Smooth muscle cell of the brain vasculature (primary cell): ENCODE data around the gene ADGRD1.
"Not testable (repeated sequence)": the region's sequence is repeated elsewhere in the genome, so short reads cannot be mapped to it uniquely, and the experiment has no call there.

Source experiments
- DNase-seq: peaks from one replicate; pipeline ENCODE4 v3.0.0-alpha.2; 2012; ENCODE audit warnings: low read depth, low spot score

The ADGRD1 gene

GRCh38 chr12:130984183-130985058, 30.7 kb downstream of the ADGRD1 start:
- no peak for DNase-seq

DNA sequence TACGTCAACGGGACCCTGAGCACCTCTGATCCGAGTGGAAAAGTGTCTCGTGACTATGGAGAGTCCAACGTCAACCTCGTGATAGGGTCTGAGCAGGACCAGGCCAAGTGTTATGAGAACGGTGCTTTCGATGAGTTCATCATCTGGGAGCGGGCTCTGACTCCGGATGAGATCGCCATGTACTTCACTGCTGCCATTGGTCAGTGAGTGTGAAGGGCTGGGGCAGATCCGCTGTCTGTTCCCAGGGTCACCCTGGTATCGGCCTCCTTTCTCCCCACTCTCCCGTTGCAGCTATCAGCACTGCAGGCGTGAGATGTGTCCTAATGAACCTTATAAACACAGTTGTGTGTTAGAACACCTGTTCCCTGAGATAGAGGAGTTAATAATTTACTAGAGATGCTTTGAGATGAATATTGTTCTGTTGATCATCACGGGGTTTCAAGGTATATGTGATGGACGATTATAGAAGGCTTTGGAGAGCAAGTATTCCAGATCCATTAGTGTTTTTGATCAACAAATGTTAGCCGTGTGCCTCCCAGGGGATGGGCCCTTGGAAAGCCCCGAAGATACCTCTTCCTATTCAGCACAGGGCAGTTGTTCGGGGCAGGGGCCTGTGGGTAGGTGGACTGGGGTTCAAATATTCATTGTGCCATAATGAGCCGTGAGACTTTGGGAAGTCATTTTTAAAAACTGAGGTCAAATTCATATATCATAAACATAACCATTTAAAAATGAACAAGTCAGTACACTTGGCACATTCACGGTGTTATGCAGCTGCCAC, 33.6 kb downstream of the ADGRD1 start:
- DNase-seq: no peak

DNA sequence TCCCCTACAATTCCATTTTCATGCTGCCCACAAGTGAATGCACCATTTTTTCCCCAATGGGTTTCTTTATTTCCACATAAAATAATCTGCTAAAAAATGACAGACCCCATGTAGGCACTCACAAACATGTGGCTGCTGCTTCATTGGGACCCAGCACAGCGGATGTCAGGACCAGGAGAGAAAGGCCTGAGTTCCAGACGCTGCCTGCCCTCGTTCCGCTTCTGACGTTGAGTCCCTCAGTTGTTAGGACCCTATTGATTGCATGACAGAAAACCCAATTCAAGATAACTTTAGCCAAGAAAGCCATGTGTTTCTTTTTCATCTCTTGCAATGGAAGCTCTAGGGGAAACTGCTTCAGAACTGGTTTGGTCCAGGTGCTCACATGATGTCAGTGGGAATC, 34.6 kb downstream of the ADGRD1 start:
- no peak for DNase-seq

GRCh38 chr12:130988751-130989150, 35.0 kb downstream of the ADGRD1 start:
- DNase-seq: no peak

DNA sequence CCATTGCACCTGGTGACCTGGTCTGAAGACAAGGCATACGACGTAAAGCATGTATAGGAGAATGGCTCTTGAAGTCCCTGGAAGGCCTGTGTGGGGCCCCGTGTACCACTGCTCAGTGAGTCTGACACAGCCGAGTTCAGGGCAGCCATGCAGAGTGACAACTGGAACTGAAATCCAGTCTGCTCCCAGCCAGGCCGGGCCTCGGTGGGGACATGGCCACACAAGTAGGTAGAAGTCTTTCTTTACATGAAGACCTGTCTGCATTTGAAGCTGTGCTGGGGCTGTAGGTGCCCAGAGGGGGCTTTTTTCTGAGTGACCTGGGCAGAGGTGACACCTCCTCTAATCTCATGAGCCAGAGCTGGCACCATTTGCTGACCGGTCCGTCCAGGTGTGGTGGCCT, 35.7 kb downstream of the ADGRD1 start:
- no peak for DNase-seq

DNA sequence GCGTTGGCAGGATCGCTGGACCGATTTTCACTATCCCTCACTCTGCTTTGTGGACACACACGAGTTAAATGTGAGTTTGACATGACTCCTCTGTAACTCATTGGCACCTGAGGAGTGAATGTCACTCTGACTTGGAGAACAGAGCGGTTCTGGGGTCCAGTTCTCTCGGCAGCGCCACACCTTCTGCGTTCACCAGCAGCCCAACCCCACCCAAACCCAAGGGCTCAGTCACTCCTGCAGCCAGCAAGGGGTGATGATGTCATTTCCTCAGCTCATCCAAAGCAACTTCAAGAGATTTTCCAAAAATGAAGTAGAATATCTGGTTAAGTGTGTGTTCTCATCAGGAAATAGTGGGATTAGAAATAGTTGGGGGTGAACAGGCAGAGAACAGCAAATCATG, 36.3 kb downstream of the ADGRD1 start:
- no peak for DNase-seq

- DNase-seq: no peak
These were observed 38.7 kb downstream of the ADGRD1 start for GRCh38 chr12:130992448-130992847.

GRCh38 chr12:130992979-130993538, 39.4 kb downstream of the ADGRD1 start:
- DNase-seq: no peak

- DNase-seq: no peak
These were observed 40.3 kb downstream of the ADGRD1 start for GRCh38 chr12:130993759-130994670.

DNA sequence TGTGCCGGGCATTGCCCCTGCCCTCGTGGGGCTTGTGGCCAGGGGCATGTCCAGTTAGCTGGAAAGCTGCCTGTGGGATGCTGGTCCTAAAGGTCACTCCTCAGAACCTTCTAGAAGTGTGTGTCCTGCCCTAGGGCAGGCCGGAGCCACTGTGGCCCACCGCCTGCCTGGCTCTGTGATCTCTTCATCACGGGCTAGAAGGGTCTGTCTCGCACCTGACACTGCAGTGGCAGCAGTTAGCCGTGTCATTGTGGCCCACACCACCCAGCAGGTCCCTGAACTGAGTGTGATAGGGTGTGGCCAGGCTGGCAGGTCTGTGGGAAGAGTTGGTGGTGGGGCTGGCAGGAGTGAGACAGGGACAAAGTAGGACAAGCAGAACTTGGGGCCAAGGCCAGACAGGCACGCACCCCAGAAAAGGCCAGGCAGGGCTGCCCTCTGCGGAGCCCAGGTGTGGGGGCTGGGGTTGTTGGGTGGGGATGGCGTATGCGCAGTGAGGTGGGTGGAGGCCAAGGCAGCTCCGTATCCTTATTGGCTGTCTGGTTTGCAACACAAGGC, 41.2 kb downstream of the ADGRD1 start:
- no peak for DNase-seq

DNA sequence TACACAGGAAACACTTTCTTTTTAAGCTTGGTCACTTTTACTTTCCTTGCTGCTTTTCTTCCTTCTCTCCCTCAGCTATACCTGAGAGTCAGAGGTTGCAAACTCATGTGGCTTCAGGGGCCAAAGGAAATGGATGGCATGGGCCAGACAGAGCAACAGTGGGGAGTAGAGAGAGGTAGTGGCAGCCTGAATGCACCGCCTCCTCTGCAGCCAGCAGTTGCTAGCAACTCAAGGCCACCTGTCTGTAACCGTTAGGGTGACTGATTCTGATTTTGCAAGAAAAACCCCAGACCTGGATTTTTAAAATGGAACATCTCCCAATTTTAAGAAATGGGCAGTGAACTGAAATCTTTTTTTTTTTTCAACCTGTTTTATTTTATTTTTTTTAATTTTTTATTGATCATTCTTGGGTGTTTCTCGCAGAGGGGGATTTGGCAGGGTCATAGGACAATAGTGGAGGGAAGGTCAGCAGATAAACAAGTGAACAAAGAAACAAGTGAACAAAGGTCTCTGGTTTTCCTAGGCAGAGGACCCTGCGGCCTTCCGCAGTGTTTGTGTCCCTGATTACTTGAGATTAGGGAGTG, 41.8 kb downstream of the ADGRD1 start:
- DNase-seq: not testable (repeated sequence)

- DNase-seq: no peak
These were observed 44.4 kb downstream of the ADGRD1 start for GRCh38 chr12:130998136-130998535.

DNA sequence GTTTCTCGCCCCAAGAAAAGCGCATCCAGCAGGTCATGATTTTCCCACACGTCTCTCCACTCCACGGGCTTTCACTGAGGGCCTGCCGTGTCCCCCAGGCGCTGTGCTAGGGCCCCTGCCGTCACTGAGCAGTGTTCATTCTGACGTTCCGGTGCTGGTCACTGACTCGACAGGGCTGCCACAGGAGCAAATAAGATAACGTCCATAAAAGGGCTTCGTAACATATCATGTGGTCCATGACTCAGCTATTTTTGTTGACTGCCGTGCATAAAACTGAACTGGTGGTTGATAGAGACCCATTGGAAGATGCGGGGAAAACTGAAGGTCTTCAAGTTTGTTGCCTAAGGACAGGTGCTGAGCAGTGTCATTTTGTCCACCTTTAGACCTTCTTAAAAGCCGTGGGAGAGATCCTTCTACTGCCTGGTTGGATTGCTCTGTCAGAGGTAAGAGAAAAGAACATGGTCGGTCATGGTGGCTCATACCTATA, 46.3 kb downstream of the ADGRD1 start:
- DNase-seq: no peak

- DNase-seq: no peak
These were observed 47.8 kb downstream of the ADGRD1 start for GRCh38 chr12:131001493-131001892.

GRCh38 chr12:131002216-131002631, 48.5 kb downstream of the ADGRD1 start:
- no peak for DNase-seq

GRCh38 chr12:131003036-131003715, 49.5 kb downstream of the ADGRD1 start:
- DNase-seq: no peak

DNA sequence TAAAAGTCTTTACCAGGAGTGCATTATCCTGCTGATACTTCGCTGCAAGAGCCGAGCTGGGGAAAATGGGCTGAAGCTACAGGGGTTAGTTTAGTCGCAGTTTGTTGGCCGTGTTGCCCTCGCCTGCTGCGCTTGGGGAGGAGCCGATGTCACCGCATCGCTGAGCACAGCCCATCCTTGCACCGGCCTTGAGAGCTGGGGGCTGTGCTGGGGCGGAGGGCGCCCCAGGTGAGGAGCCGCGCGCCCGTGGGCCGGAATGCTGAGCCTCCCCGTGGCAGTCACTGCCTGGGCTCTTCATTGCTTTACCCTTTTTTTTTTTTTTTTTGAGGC, 50.0 kb downstream of the ADGRD1 start:
- no peak for DNase-seq

DNA sequence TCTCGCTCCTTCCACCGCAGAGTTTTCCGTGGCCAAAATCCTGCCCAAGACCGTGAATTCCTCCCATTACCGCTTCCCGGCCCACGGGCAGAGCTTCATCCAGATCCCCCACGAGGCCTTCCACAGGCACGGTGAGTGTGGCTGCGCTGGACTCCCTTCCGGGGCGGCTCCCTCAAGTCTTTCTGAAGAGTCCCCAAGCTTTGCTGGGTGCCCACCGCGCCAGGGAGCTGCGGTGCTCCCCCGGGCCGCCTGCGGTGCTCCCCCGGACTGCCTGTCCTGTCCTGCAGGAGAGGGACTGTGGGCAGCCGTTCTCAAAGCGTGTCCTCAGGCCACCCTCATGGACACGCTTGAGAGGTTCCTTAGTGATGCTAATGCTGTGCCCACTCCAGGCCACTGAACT, 50.5 kb downstream of the ADGRD1 start:
- no peak for DNase-seq

GRCh38 chr12:131005161-131006035, 51.7 kb downstream of the ADGRD1 start:
- DNase-seq: no peak
